Stimulated activated CD4-positive, alpha-beta T cell treated with anti-CD3 and anti-CD28 coated beads, TNF-alpha, amount 100 ng/mL, for 4 hours (primary cell): ENCODE results near the gene B3GAT1.
"Not testable (repeated sequence)": the region's sequence is repeated elsewhere in the genome, so short reads cannot be mapped to it uniquely, and the experiment has no call there.

ENCODE experiments used
- DNase-seq, 3 experiments: peaks; one replicate each; pipeline ENCODE4 v3.0.0-alpha.2; 2020; ENCODE audit warnings: low read depth in 3 of 3

The B3GAT1 gene

DNA sequence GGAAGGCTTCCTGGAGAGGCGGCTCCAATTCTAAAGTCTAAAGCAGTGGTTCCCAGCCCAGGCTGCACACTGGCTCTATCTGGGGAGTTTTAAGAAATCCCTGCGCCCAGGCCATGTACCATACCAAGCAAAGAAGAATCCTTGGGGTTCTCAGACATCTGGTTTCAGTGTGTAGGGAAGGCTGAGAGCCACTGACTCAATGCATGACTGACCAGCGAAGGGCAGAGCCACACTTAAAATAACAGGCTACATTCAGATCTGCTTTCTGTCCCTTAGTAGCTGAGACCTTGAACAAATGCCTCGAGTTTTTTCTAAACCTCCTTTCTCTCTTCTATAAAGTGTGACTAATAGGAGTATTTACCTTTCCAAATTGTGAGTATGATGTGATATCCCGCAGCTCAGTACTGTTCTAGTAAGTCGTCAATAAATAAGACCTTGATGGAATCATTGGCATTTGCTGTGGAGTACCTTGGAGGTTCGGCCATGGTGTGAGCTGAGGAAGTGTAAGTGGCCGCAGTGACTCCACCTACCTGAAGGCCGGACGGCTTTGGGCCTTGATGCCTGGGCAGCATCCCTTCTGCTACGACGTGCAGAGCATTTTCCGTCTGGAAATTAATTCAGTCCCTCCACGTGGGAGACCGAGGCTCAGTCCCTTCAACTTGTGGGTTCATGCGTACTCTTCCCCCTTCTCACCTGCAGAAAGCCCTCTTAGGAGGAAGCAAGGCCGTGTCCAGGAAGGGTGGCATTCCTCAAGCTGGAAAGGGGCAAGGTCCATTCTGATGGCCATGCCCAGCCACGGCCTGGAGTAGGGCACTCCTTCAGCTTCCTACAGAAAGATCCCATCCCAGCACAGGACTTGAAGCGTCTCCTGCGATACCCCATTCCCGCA is 55.1 kb downstream of the B3GAT1 start:
- no peak for DNase-seq

DNA sequence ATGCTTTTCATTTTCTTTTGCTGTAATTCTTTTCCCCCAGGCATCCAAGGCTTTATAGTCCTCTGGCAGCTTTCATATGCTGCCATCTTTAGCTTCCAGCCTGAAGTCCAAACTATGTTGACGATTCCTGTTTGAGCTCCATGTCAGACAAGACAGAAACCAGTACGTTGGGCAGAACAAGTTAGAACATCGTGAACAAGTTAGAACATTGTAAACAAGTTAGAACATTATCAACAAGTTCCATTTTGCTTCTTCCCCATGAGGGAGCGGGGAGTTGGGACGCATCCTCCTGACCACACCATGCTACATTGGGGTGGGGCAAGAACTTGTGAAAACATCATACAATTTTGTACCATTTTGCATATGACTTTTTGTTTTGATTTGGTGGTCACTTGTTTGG is 56.4 kb downstream of the B3GAT1 start:
- DNase-seq: no peak

DNA sequence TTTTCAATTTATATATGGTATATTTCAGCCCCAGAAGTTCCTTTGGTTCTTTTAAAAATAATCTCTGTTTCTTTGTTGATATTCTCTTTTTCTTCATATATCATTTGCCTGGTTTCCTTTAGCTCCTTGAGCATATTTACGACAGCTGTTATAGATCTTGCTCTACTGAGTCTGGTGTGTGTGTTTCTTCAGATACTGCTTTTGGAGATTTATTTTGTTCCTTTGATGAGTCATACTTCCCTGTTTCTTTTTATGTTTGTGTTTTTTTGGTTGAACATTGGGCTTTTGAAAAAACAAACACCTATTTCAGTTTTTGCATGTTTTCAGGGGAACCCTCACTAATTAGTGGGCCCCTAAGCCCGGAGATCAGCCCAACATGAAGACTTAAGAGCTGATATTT is 56.9 kb downstream of the B3GAT1 start:
- DNase-seq: no peak

DNA sequence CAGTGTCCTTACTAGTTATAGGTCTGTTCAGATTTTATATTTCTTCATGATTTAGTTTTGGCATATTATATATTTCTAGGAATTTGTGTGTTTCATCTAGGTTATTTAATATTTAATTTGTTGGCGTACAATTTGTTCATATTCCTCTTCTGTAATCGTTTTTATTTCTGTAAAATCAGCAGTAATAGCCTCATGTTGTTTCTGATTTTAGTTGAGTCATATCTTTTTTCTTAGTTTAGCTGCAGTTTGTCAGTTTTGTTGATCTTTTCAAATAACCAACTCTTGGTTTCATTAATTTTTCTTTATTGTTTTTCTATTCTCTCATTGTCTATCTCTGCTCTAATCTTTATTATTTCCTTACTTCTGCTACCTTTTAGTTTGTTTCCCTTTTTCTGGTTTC is 59.9 kb downstream of the B3GAT1 start:
- no peak for DNase-seq

DNA sequence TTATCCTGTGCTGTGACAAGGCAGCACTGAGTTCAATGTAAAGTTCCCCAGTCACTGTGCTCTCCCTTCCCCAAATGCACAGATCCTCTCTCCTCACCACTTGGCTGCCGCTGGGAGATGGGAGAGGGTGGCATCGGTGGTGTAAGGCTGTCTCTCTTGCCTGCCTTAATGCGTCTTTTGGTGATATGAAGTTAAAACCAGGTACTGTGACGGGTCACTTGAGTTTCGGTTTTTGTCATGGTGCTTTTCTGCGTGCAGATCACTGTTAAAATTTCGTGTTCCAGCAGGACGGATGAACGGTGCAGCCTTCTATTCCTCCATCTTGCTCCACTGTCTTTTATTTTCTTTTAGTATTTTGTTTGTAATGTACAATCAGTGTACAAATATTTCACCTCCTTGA is 61.7 kb downstream of the B3GAT1 start:
- DNase-seq: no peak

DNA sequence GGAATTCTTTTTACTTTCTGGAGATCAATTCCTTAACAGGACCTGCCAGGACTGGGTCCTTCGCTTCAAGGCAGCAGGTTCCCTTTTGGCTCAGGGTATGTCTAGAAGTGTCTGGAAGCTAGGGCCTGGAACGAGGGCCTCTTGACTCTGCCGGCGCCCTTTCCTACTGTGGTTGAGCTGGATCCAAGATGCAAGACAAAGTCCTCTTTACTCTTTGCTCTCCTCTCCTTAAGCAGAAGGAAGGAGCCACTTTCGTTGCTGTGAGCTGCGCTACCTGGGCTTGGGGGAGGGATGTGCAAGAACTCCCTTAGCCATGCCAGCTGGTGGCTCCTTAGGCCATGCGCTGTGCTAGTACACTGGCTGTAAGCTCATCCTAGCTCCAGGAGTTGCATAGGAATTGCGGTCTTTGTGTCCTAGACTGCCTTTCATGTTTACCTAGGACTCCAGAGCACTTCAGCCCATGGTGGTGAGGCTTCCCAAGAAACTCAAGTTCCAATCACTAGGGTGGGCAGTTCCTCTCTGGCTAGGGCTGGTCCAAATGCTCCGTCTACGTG is 62.2 kb downstream of the B3GAT1 start:
- DNase-seq: no peak

DNA sequence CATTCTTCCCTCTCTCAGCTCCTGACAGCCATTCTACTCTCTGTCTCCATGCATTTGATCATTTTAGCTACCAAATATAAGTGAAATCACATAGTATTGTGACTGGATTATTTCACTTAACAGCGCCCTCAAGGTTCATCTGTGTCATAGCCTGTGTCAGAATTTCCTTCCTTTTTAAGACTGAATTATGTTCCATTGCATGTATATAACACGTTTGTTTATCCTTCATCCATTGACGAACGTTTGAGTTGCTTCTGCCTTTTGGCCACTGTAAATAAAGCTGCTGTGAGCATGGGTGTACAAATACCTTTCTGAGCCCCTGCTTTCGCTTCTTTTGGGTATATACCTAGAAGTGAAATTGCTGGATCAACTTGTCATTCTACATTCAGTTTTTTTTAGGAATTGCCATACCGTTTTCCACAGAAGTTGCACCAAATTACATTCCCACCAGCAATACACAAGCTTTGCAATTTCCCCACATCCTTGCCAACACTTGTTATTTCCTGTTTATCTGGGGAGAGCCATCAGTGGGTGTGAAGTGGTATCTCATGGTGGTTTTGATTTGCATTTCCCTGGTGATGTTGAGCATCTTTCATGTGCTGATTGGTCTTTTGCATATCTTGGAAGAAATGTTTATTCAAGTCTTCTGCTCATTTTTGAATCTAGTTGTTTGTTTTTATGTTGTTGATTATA is 62.8 kb downstream of the B3GAT1 start:
- no peak for DNase-seq

DNA sequence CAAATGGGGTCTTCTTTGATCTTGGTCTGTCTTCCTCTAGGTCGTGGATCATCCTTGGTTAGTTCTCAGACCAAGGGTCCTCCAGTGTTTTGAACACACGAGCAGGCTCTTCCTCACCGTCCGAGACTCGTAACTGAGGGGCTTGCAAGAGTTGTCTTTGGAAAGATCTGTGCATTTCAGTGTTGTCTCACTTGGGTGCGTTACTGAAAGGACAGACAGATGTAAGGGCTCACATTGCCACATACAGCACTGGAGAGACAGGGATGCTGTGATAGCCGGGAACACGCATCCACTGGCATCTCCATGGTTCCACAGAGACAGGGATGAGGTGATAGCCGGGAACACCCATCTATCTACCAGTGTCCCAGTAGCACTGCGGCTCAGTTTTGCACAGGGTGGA is 64.6 kb downstream of the B3GAT1 start:
- no peak for DNase-seq

DNA sequence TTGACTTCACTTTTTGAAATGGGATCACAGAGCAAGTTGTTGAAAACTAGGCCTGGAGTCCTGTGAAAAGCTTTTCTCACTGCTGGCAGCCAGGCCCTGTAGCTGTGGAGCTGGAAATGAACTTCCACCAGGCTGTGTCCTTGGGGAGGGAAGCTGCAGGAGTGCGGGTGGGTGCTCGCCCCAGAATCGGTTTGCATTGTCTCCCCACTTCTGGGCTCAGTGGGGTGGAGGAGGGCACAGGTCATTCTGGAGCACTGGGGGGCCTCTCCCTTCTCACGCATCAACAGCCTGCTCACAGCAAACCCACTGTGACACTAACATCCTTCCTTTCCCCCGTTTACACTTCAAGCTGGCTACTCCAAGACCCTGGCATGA is 65.1 kb downstream of the B3GAT1 start:
- no peak for DNase-seq

DNA sequence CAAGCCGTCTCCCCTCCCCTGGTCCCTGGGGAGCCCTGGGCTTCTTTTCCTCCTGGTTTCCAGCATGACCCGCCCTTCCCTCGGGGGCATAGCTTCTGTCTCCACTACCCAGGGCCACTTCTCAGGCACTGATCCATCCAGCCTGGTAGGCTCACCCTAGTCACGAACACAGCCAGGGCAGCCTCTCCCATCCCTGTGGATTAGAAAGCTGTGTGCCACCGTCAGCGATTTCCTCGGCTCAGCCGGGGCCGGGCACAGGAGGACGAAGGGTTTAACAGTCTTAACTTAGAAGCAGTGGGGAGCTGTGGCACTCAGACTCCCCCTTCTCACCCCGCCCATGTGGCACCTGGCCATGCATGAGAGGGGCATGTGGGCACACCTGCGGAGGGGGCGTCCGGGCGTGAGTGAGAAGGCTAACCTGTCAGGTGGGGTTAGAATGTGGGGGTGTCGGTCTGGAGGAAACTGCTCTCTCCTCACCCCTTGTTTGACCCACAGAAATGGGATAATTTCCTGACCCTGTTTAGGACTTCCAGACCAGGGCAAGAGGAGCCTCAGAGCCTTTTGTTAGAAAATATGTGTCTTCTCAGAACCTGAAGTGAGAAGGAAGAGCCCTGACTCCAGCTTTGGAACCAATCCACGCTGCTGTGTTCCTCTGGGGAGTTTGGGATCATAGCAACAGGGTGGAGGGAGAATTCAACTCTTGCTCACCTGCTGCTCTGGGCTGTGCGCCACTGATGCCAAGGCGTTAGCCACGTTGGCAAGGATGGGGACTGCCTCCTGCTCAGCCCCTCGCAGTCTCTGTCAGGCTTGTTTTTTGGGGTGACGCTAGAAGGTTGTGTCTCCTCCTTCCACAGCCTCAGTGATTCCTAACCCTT is 65.7 kb downstream of the B3GAT1 start:
- DNase-seq: no peak

DNA sequence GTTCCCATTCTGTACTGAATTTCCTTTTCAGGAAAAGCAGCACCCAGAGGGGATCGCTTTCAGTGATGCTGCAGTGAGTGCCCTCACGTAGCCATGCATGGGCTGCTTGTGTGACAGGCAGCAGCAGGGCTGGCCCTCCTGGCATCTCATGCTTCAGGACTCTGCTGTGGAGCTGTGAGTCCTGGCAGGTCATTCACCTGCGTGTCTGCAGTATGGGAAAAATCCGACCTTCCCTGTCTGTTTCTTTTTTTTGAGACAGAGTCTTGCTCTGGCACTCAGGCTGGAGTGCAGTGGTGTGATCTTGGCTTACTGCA is 66.8 kb downstream of the B3GAT1 start:
- DNase-seq: no peak

DNA sequence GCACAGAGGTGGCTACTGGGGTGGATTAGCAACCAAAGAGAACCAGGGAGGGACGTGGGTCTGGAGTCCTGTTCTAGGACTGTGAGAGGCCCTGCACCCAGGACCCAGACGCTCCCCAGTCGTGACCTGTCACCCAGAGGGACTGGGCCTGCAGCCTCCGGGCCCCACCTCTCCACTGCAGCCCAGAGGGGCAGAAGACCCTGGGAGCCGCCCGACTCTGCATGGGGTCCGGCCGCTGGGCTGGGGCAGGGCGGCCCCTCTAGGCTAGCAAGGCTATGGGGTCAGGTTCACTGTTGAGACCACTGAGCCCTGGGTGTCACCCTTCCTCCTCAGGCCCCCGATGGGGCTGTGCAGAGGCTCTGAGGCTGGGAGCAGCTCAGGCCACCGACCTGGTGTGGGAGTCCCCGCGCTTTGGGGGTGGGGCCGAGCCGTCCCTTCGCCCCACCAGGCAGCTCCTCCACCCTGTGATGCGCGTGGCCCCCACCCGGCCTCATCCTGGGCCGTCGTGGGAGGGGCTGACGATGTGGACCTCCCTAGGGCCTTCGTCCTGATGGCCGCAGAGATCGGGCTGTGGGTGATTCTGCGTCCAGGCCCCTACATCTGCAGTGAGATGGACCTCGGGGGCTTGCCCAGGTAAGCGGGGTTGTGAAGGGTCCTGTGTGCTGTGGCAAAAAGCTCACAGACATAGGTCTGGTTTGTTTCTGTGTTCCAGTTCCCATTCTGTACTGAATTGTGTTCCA is 67.4 kb downstream of the B3GAT1 start:
- not testable (repeated sequence) for DNase-seq

DNA sequence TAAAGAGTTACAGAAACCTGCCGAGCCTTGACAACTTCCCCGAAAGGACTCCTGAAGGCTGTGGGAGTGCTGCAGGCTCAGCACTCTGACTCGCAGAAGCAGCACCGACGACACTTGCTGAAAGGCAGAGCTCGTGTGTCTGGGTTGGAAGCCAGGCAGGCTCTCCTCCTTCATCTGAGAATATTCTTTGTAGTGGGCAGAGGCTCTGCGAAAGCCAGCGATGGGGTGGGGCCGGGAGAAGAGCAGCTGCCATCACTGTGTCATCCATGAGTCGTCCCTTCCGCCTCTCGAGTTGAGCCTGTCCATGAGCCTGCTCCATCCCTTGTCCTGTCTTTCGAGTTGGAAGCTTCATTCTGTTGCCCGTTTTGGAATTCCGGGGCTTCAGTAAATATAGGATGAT is 68.4 kb downstream of the B3GAT1 start:
- no peak for DNase-seq

DNA sequence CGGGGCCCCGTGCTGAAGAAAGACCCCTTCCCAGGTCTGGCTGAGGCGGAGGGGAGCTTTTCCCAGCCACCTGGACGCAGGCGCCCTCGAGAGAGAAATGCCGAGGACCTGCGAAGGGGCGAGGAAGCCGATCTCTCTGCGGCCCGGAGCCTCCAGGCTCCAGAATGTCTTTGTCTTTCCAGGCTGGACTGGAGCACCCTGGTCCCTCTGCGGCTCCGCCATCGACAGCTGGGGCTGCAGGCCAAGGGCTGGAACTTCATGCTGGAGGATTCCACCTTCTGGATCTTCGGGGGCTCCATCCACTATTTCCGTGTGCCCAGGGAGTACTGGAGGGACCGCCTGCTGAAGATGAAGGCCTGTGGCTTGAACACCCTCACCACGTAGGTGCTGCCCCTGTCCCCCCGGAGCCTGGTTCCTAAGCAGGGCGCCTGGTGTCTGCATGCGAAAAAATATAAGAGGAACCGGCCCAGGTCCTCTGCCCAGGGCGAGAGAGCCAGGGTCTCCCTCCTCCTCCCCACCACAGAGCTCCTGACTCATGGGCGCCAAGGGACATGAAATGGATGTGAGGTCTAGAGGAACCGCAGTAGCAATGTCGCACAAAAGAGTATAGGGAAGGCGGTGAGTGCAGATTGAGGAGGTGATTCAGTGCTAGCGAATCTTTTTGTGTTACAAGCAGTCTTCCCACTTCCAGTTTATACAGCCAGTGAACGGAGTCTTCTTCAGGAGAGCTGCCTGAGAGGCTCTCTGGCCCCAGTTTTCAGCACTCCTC is 69.3 kb downstream of the B3GAT1 start:
- no peak for DNase-seq

DNA sequence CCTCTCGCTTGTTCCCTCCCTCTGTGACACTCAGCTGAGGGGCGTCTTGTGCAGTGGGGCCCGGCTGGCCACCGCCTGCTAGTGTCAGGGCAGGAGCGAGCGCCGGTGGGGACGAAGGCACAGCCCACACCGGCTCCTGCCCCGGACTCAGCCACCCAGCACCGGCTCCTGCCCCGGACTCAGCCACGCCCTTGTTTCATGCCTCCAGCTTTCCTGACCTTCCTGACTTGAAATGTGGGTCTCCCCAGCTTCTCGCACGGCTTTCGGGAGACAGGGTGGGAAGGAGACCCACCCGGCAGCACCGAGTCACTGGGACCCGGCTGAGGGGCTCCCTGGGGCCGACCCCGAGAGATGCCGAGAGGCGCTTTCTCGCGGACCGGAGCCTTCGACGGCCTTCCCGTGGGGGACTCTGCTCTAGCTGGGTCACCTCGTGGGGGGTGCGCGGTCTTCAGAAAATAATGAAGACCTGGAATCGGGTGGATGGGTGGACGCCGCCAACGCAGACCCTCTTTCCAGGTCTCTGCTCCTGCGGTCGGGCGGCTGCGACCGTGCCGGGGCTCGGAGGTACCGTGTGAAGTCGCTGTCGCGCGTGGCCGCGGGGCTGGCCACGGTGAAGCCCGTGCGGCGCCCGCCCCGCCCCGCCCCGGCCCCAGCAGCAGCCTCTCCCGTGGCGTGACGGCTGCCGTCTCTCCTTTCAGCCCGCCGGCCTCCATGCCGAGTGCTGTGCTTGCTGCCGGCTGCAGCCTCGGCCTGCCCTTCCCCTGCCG is 70.1 kb downstream of the B3GAT1 start:
- no peak for DNase-seq

DNA sequence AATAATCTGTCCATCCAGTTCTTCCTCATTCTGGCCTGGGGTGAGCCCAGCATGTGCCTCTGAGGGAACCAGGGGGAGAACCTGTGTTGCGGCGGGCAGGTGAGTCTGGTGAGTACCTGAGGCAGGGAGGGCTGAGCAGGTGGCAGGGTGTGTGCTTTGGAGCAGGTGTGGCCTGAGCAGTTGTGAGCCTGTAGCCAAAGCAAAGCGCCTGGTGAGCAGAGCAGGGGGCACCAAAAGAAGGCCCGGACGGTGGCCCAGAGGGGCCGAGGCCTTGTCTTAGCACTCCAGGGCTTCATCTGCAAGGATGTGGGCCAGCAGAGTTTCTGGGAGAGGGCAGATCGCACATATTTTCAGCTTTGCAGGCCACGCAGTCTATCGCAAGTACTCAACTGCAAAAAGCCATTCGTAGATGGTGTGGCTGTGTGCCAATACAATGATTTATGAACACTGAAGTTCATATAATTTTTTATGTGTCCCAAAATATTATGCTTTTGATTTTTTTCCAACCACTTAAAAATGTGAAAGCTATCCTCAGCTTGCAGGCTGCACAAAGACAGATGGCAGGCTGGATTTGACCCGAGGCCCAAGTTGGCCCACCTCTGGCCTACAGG is 71.6 kb downstream of the B3GAT1 start:
- DNase-seq: no peak

DNA sequence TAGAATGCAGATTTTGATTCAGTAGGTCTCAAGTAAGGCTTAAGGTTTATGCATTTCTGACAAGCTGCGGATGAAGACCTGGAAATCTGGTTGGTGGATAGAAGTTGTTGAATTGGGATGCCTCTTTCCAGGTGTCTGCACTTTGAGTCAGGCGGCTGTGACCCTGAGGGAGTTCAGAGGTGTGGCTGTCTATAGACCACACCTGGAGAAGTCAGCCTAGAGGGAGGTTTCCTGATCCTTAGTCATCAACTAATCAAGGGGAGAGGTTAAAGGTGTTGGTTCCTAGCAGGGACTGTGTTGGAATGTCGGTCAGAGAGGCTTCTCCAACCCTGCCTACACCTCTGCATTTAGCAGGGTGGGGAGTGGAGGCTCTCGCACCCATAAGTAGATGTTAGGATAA is 72.3 kb downstream of the B3GAT1 start:
- no peak for DNase-seq

DNA sequence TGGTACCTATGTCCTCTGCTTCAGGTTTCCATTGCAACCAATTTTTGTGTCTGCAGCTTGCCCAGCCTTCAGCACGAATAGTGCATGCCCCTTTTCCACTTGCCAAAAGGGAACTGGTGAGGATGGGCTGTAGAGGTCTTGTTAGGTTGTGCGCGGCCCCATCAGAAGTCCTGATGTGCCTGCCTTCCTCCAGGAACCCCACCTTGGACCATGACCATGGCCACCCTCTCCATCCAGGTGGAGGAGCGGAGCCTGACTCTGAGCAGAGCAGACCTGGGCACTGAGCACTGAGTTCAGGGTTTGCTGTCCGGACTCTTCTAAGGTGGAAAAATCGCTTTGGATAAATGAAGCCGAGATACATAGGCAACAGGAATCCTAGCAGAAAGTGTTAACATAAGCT is 73.4 kb downstream of the B3GAT1 start:
- DNase-seq: no peak

DNA sequence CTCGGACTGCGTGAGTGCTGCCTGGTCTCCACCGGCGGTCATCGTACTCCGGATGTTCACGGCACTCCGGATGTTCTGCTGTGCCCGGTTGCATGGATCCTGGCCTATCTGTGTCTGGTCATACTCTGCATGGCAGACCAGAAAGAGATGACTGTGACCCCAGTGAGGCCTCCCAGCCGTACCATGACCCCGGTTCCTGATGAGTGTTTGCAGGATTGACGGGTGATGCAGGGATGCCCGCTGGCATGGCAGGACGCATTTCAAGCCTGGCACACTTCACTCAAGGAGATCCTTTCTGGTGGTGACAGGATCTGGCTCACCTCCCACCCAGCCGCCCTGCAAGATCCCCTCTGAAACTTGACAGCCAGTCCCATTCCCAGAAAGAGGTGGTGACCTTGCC is 74.0 kb downstream of the B3GAT1 start:
- no peak for DNase-seq

DNA sequence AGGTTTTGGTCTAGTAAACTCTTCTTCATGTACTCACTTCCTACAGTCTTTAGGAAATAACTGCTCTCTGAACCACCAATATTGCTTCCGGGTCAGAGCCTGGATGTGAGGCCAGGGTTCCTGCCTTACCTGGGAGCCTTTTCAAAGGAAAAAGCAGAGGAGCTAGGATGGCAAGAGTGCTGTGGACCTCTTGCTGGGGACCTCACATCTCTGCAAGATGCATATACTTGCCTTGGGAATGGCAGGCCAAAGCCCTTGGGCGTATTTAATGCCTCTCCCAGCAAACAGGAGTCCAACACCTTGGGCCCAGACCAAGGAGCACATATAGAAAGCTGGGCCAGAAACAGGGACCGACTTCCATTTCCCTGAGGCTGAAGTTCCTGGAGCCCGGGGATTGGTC is 75.0 kb downstream of the B3GAT1 start:
- DNase-seq: no peak
